Measurements from ENCODE around the gene C5orf15. TPM values are rescaled to one million over a fixed set of nuclear protein-coding genes. Genes with fewer than 3 reads are reported as not detected.

The C5orf15 gene
- total and polyA plus RNA-seq, 9 of the 15 experiments (the other 6 are each of a cell fraction or from before 2014, with no cell fraction given), result 23.3 to 50.7 (median 35.5) TPM

GRCh38 chr5:133992429-133993155, 24.2 kb upstream of the C5orf15 start:
- DNase-seq (ENCODE audit: extremely low read depth in 1 of 4, low spot score in 3 of 4) (no peak), ATAC-seq (no peak), FAIRE-seq (no peak)
- ChIA-PET CTCF (ENCODE audit: low intra/inter-chr PET ratio) (no interaction called here), POLR2A (interaction anchor here (0.8 to 1.3 kb wide), 5 partner anchors 8 to 15 kb away, joined by 3 to 4 read pairs (median 4); partner anchors contain the start of gene VDAC1)
- no peaks in the 10 kb centered on the region for H3K27me3 ChIP-seq (ENCODE audit: control insufficient read depth in 2 of 2, insufficient read depth in 2 of 2, low read length in 2 of 2)
- WGBS (ENCODE audit: insufficient coverage, low coverage, missing lambda C conversion rate), result 93% methylated on average over 8 of the region's 8 CpGs
- peaks cover 9 to 20% of the 10 kb centered on the region in 2 experiments for H3K4me1 ChIP-seq (replicated peaks in 1 of 2; ENCODE audit: control insufficient read depth in 2 of 2, insufficient read depth in 2 of 2, low read length in 2 of 2)
- in situ Hi-C loops (cut with MboI) (no loop called here), intact Hi-C loops (cut with micrococcal nuclease) (no loop called here)
- no peak overlapping the region for H3K27ac ChIP-seq (ENCODE audit: extremely low read depth, low read depth, low read length)
- peaks cover 17% of the 10 kb centered on the region for H3K9me1 ChIP-seq (ENCODE audit: control insufficient read depth, insufficient read depth, low read length)
- H3K79me2 ChIP-seq (ENCODE audit: control insufficient read depth, insufficient read depth, low read length), result peaks cover 82% of the 10 kb centered on the region
- H4K20me1 ChIP-seq (replicated peaks; ENCODE audit: control insufficient read depth, insufficient read depth, low read length), result peaks cover 60% of the 10 kb centered on the region
- H3K4me3 ChIP-seq, result no peak overlapping the region
- no peak overlapping the region for H3K9ac ChIP-seq (ENCODE audit: insufficient read depth in 1 of 2, low read depth in 2 of 2, low read length in 2 of 2)
- BruUV-seq (replicated peaks), result no TSS peak
- no peak overlapping the region for H3K4me2 ChIP-seq (ENCODE audit: insufficient read depth, low read length)
- peaks cover 73% of the 10 kb centered on the region for H3K36me3 ChIP-seq (ENCODE audit: control insufficient read depth, insufficient read depth, low read length)
- no peaks in the 10 kb centered on the region for H3K9me3 ChIP-seq (replicated peaks; ENCODE audit: control insufficient read depth, insufficient read depth, low read depth, low read length)
- H2AFZ ChIP-seq (ENCODE audit: low read depth, low read length), result no peak overlapping the region
- TF ChIP-seq CBX8 (IDR thresholded peaks at IDR 0.05; ENCODE audit: borderline replicate concordance, extremely low read depth, low read depth, low read length, poor library complexity, severe bottlenecking) (no peak), ZNF324 (CRISPR knock-in tag; IDR thresholded peaks at IDR 0.05) (no peak), KDM1A (IDR thresholded peaks at IDR 0.05) (no peak), TAL1 (IDR thresholded peaks at IDR 0.05) (no peak), RBM15 (IDR thresholded peaks at IDR 0.05; ENCODE audit: insufficient read depth, low read length) (no peak), RBM39 (optimal IDR thresholded peaks at IDR 0.05; ENCODE audit: low read depth, low read length) (no peak), KLF6 (CRISPR knock-in tag; IDR thresholded peaks at IDR 0.05; ENCODE audit: borderline replicate concordance) (no peak), POLR2H (tag; IDR thresholded peaks at IDR 0.05; ENCODE audit: low read depth) (no peak), RB1 (IDR thresholded peaks at IDR 0.05; ENCODE audit: low read depth) (no peak), ZSCAN29 (IDR thresholded peaks at IDR 0.05) (no peak), ZNF282 (CRISPR knock-in tag; IDR thresholded peaks at IDR 0.05) (no peak), ZNF395 (CRISPR knock-in tag; IDR thresholded peaks at IDR 0.05) (no peak), CUX1 (CRISPR knock-in tag; IDR thresholded peaks at IDR 0.05) (no peak), ESRRB (CRISPR knock-in tag; IDR thresholded peaks at IDR 0.05; ENCODE audit: borderline replicate concordance) (no peak), RBBP5 (IDR thresholded peaks at IDR 0.05; ENCODE audit: borderline replicate concordance, insufficient read depth, low read length, poor library complexity, severe bottlenecking) (no peak), HSF4 (CRISPR knock-in tag; IDR thresholded peaks at IDR 0.05; ENCODE audit: borderline replicate concordance) (no peak)

All from K562 (cell line).